Testis (tissue), 3 donors: ENCODE measurements around the gene RPS17. TPM values are rescaled to one million over a fixed set of nuclear protein-coding genes. Genes with fewer than 3 reads are reported as not detected.

Source experiments
- DNase-seq: peaks from one replicate; pipeline ENCODE4 v3.0.0-alpha.2; 2019
- H3K27ac ChIP-seq, 2 donors: fragments of 200-600 bp; sonication (generic); one replicate each; pipeline ENCODE4 v1.5.1; 2019
- H3K27me3 ChIP-seq: fragments of 200-600 bp; sonication (generic); one replicate; pipeline ENCODE4 v1.5.1; 2019
- H3K36me3 ChIP-seq: fragments of 200-600 bp; sonication (generic); one replicate; pipeline ENCODE4 v1.5.1; 2017; ENCODE audit warnings: low read depth; ENCODE audit errors: missing control alignments
- H3K4me1 ChIP-seq: fragments of 200-600 bp; sonication (generic); one replicate; pipeline ENCODE4 v1.5.1; 2019
- H3K4me3 ChIP-seq, 2 donors: fragments of 200-600 bp; sonication (generic); one replicate each; pipeline ENCODE4 v1.5.1; 2017 to 2019
- H3K9me3 ChIP-seq: fragments of 200-600 bp; sonication (generic); one replicate; pipeline ENCODE4 v1.5.1; 2017
- POLR2A ChIP-seq: fragments of 450-650 bp; IDR thresholded peaks from one replicate; pipeline ENCODE4 v1.6.1; 2017; ENCODE audit warnings: antibody characterized with exemption, mild to moderate bottlenecking, moderate library complexity
- WGBS, 2 donors: methylation state at CpG; one replicate each; pipeline ENCODE4 v1.1.5; 2018; 5-methylcytosine and 5-hydroxymethylcytosine counted together
- intact Hi-C: fragments of 100-400 bp; cut with DNase I; formaldehyde crosslinking; loops from one replicate; pipeline ENCODE4 v1.15.1; 2023; ENCODE audit warnings: low total_unique reads
- polyA plus RNA-seq: library from polyadenylated mRNA; stranded (reverse); fragments of 350-450 nt; fragmentation: Illumina TruSeq; extraction: RNeasy Lipid Tissue Mini Kit (QIAGEN cat#74804); gene quantifications from one replicate; pipeline ENCODE4 v1.2.3, GENCODE V29; 2014; ENCODE audit warnings: low read depth, low replicate concordance; ENCODE audit not compliant: insufficient read depth
- total RNA-seq, 2 donors: library from RNA; depleted of rRNA; stranded (reverse); fragments of >200 nt; gene quantifications; one replicate each; pipeline ENCODE4 v1.2.3, GENCODE V29; 2016
- TF ChIP-seq, protein P1 (sequence below), 3 experiments: fragments of 450-650 bp in 2 of 3; fragments of 200-600 bp in 1 of 3; sonication (generic) in 1 of 3; IDR thresholded peaks; one replicate each; pipeline ENCODE4 v1.5.1; 2016 to 2019; ENCODE audit warnings: antibody characterized with exemption in 3 of 3, mild to moderate bottlenecking in 2 of 3, moderate library complexity in 1 of 3

Gene RPS17
- total and polyA plus RNA-seq, 3 donors from 2014 or later, result 567 to 995 (median 887) TPM

DNA sequence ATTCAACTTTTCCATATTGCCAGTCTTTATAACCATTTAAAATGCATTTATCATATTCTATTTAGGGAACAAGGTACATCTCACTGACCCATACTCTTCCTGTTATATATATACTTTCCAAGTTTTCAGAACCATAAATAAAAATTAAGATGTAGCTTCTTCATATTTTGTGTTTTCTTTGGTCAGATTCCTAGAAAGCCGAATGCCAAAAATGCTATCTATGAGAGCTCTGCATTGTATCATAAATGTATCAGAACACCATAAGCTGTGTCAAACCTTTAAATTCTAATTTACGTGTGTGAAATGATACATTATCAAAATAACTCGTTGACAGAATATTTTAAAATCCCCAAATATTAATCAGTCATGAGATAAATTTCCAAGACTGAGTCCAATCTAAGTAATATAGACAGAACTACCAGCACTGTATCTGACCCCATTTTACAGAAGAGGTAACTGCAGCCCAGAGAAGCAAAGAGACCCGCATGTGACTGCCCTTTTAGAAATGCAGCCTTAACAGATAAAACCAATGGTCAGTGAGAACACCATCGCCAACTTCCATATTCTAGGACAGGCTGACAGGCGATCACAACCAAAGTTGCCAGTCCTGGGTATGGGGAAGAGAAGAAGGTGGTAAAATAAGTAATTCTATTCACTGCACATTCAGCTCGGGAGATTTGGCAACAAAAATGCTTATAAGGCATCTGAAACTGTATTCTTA, 16.2 kb upstream of the RPS17 start:
- no peaks in the 10 kb centered on the region for H3K27me3 ChIP-seq
- H3K36me3 ChIP-seq, result no peaks in the 10 kb centered on the region
- H3K4me3 ChIP-seq, result no peak overlapping the region
- WGBS, 2 donors, result 81 to 82% methylated on average over 7 of the region's 7 CpGs
- H3K4me1 ChIP-seq, result no peaks in the 10 kb centered on the region
- no peak overlapping the region for H3K27ac ChIP-seq
- no peak for DNase-seq
- no peak for TF ChIP-seq POLR2A
- TF ChIP-seq, protein P1, sequence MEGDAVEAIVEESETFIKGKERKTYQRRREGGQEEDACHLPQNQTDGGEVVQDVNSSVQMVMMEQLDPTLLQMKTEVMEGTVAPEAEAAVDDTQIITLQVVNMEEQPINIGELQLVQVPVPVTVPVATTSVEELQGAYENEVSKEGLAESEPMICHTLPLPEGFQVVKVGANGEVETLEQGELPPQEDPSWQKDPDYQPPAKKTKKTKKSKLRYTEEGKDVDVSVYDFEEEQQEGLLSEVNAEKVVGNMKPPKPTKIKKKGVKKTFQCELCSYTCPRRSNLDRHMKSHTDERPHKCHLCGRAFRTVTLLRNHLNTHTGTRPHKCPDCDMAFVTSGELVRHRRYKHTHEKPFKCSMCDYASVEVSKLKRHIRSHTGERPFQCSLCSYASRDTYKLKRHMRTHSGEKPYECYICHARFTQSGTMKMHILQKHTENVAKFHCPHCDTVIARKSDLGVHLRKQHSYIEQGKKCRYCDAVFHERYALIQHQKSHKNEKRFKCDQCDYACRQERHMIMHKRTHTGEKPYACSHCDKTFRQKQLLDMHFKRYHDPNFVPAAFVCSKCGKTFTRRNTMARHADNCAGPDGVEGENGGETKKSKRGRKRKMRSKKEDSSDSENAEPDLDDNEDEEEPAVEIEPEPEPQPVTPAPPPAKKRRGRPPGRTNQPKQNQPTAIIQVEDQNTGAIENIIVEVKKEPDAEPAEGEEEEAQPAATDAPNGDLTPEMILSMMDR (IDR thresholded peaks at IDR 0.05), result no peak
- intact Hi-C loops, result no loop called here
- H3K9me3 ChIP-seq, result no peaks in the 10 kb centered on the region

DNA sequence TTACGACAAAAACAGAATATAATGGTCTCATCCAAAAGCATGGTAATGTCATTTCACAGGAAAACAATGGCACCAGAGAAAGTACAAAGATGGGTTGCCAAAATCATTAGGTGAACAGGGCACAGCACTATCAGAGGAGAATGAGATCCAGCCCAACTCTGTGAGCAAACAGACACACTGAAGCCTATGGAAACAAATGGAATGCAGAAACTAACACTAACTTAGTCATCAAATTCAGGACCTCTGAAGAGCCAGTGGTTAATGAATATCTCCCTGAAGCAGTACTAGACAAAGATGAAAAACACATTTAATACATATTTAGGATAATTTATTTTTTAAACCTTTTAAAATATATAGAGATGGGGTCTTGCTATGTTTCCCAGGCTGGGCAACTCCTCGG, 14.6 kb upstream of the RPS17 start:
- DNase-seq, result no peak
- 93 to 95% methylated on average over 2 of the region's 2 CpGs for WGBS, 2 donors
- no peaks in the 10 kb centered on the region for H3K36me3 ChIP-seq
- TF ChIP-seq POLR2A, result no peak
- TF ChIP-seq, protein P1 (IDR thresholded peaks at IDR 0.05), result no peak
- H3K4me3 ChIP-seq, result no peak overlapping the region
- H3K9me3 ChIP-seq, result no peaks in the 10 kb centered on the region
- H3K4me1 ChIP-seq, result no peaks in the 10 kb centered on the region
- intact Hi-C loops, result no loop called here
- H3K27ac ChIP-seq, result no peak overlapping the region
- H3K27me3 ChIP-seq, result no peaks in the 10 kb centered on the region

DNA sequence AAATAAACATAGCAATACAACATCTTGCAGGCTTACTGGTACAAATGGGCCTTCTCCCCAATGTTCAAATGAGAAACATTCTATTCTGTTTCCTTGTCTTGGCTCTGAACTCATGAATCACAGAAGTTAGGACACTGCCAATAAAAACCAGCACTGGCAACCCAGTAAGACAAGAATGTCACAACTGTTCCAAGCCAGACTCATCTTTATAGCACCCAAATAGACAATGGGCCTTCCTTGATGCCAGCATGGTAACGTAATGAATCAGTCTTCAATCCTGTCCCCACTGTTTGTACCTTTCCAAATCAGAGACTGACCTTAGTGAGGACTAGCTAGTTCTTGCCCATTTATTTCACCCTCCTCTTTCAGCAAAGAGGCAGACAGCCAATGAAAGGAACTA, 14.1 kb upstream of the RPS17 start:
- Histone ChIP-seq H3K27me3 (no peaks in the 10 kb centered on the region), H3K4me3 (no peak overlapping the region), H3K27ac (no peak overlapping the region), H3K4me1 (no peaks in the 10 kb centered on the region), H3K9me3 (no peaks in the 10 kb centered on the region), H3K36me3 (no peaks in the 10 kb centered on the region)
- no peak for TF ChIP-seq POLR2A
- TF ChIP-seq, protein P1 (IDR thresholded peaks at IDR 0.05), result no peak
- 90 to 100% methylated on average over 1 of the region's 1 CpG for WGBS, 2 donors
- DNase-seq, result no peak
- intact Hi-C loops, result no loop called here

DNA sequence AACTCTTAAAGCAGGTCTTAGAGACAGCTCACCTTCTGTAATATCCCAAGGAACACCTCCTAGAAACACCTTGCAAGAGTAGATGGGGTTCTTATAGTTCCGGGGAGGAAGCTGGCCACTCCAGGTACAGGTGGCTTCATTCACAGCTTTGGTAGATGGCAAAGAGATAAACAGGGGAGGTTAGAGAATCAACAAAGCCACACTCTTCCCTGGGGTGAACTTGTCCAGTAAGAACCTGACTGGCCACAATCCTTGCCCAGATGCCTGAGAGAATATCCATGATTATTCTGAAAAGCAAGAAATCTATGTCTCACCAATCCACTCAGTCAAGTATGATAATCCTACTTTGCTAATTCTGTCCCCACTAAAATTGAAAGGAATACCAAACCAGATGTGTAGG, 13.6 kb upstream of the RPS17 start:
- no peaks in the 10 kb centered on the region for H3K27me3 ChIP-seq
- no peak overlapping the region for H3K4me3 ChIP-seq
- H3K36me3 ChIP-seq, result no peaks in the 10 kb centered on the region
- H3K4me1 ChIP-seq, result no peaks in the 10 kb centered on the region
- 89 to 100% methylated on average over 1 of the region's 1 CpG for WGBS, 2 donors
- H3K27ac ChIP-seq, result no peak overlapping the region
- intact Hi-C loops, result no loop called here
- no peaks in the 10 kb centered on the region for H3K9me3 ChIP-seq
- no peak for TF ChIP-seq POLR2A
- TF ChIP-seq, protein P1 (IDR thresholded peaks at IDR 0.05), result no peak
- DNase-seq, result no peak

DNA sequence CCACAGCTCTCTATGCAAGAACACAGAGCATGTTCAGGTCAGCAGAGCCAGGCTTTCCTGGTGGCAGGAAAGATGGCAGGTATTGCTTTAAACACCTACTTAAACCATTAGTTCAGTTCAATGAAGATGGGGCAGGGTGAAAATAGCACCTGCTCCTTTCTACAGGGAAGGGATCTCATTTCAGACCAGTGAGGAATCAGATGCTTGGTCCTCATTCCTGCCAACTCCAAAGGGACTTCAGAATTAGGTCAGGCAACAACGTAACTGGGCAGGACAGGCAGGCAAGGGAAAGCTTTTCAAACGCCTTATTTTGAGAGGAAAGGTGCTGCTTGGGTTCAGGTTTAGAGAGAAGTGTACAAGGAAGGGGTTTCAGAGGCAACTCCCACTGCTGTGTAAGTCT, 12.6 kb upstream of the RPS17 start:
- no peak overlapping the region for H3K4me3 ChIP-seq
- intact Hi-C loops, result no loop called here
- TF ChIP-seq POLR2A, result no peak
- TF ChIP-seq, protein P1 (IDR thresholded peaks at IDR 0.05), result no peak
- no peaks in the 10 kb centered on the region for H3K36me3 ChIP-seq
- no peaks in the 10 kb centered on the region for H3K4me1 ChIP-seq
- no peak for DNase-seq
- H3K27me3 ChIP-seq, result no peaks in the 10 kb centered on the region
- WGBS, 2 donors, result 81 to 85% methylated on average over 2 of the region's 2 CpGs
- H3K27ac ChIP-seq, result no peak overlapping the region
- no peaks in the 10 kb centered on the region for H3K9me3 ChIP-seq
